Measurements from ENCODE around the gene RHAG. TPM values are rescaled to one million over a fixed set of nuclear protein-coding genes. Genes with fewer than 3 reads are reported as not detected.

RHAG gene
- not detected in 2 replicates for total RNA-seq

DNA sequence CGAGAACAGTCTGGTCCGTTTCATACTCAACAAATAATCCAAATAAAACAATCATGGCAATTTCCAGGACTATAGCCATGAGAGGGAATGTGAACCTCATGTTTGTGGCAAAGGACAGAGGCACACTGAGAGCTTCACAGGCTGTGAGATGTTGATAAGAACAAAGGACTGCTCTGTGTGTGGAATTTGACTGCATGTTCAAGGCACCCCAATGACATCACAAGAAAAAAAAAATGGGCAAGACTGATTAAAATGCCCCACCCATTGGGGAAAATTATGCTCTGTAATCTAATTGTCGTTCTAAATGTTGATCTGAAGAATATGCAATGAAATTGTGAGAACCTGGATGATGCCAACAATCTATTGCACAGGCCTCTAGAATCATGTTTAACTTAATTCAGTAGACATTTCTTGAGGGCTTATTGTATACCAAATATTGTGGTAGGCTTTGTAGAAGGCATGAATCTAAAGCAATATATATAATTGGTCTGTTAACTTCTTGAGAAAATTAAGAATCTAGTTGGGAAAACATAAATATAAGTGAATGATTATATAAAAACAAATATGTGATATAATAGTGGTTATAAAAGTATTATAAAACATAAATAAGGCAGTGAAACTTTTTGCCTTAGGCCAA, at the start of gene RHAG:
RHAG (minus strand) TSS at position 127 of the 637 bp plus-strand sequence; CDS start at position 100, 27 bp downstream.

Other genes starting within 250 kb of the RHAG start
- 6.0 TPM in 2 replicates for gene MMUT, start 173.6 kb downstream of the RHAG start, total RNA-seq
- gene CENPQ, start 173.5 kb downstream of the RHAG start, total RNA-seq = 1.0 and 5.2 TPM in 2 replicates
- gene GLYATL3, start 136.9 kb downstream of the RHAG start, total RNA-seq = not detected in 2 replicates
- gene C6orf141, start 86.2 kb downstream of the RHAG start, total RNA-seq = 2.3 and 9.1 TPM in 2 replicates
- under 0.01 and 0.16 TPM in 2 replicates for gene CRISP2, start 76.7 kb upstream of the RHAG start, total RNA-seq
- gene CRISP3, start 107.5 kb upstream of the RHAG start, total RNA-seq = not detected in 2 replicates
- gene PGK2, start 150.4 kb upstream of the RHAG start, total RNA-seq = not detected in 2 replicates
- not detected in 2 replicates for gene CRISP1, start 229.7 kb upstream of the RHAG start, total RNA-seq